Activated naive CD8-positive, alpha-beta T cell treated with anti-CD3 and anti-CD28 coated beads for 36 hours (primary cell): Measurements from ENCODE around the gene MTLN. TPM values are rescaled to one million over a fixed set of nuclear protein-coding genes. Genes with fewer than 3 reads are reported as not detected.
A peak's percentile ranks its signal among the peaks of the same experiment; 100 is the strongest.
"Not testable (repeated sequence)": the region's sequence is repeated elsewhere in the genome, so short reads cannot be mapped to it uniquely, and the experiment has no call there.

Experiments used
- DNase-seq: peaks from one replicate; pipeline ENCODE4 v3.0.0; 2021
- H3K27ac Mint-ChIP-seq: one replicate; pipeline ENCODE4 v1.8.0; 2022; ENCODE audit warnings: mild to moderate bottlenecking, moderate library complexity, mixed read lengths
- H3K27me3 Mint-ChIP-seq: one replicate; pipeline ENCODE4 v1.8.0; 2022; ENCODE audit warnings: mild to moderate bottlenecking, mixed read lengths
- H3K36me3 Mint-ChIP-seq: one replicate; pipeline ENCODE4 v1.8.0; 2021; ENCODE audit warnings: mild to moderate bottlenecking, mixed read lengths
- H3K4me1 Mint-ChIP-seq: one replicate; pipeline ENCODE4 v1.8.0; 2021; ENCODE audit warnings: mixed read lengths
- H3K4me3 Mint-ChIP-seq: one replicate; pipeline ENCODE4 v1.8.0; 2022; ENCODE audit warnings: mild to moderate bottlenecking, moderate library complexity, mixed read lengths
- H3K9me3 Mint-ChIP-seq: one replicate; pipeline ENCODE4 v1.8.0; 2022; ENCODE audit warnings: mixed read lengths
- total RNA-seq, 2 experiments: library from RNA; stranded (reverse); gene quantifications; one replicate each; pipeline ENCODE4 v1.2.3, GENCODE V29; 2021

Gene MTLN
- total RNA-seq, 2 experiments from 2014 or later = 92.1 to 98.0 TPM

DNA sequence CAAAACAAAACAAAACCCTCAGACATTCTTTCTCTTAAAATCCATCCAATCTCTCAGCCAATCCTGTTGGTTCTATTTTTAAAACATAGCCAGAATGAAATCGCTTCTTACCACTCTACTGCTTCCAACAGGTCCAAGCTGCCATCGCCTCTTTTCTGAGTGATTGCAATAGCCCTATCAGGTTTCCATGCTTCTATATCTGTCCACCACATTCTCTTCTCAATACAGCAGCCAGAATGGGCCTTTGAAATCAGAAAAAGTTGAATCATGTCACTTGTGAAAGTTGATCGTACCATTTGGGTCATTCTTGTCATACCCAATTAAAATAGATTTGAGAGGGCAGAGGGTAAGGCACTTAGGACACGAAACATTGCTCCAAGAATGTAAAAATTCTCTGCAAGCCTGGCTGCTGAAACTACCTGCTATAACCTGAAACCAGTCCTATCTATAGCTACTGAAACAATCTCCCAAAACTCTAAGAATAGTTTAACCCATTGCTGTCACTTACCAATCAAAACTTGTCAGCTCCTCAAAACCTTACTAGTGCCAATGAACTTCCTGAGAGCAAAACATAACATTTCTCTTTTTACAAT is 3.3 kb upstream of the MTLN start:
- Mint-ChIP-seq H3K27me3 (peaks cover 59% of the 10 kb centered on the region), H3K36me3 (peaks cover 7% of the 10 kb centered on the region), H3K4me1 (peaks cover 5% of the 10 kb centered on the region), H3K9me3 (peaks cover 3% of the 10 kb centered on the region), H3K27ac (no peak overlapping the region), H3K4me3 (no peak overlapping the region)
- no peak for DNase-seq

GRCh38 chr2:110215091-110215490 is 2.7 kb upstream of the MTLN start:
- peaks cover 54% of the 10 kb centered on the region for H3K27me3 Mint-ChIP-seq

GRCh38 chr2:110213522-110213921 is 1.2 kb upstream of the MTLN start:
- H3K36me3 Mint-ChIP-seq = peaks cover 22% of the 10 kb centered on the region
- H3K4me3 Mint-ChIP-seq, H3K9me3 Mint-ChIP-seq, DNase-seq, H3K27ac Mint-ChIP-seq: not testable (repeated sequence)
- peaks cover 19% of the 10 kb centered on the region for H3K4me1 Mint-ChIP-seq
- H3K27me3 Mint-ChIP-seq = peaks cover 39% of the 10 kb centered on the region

More at GRCh38 chr2:110215091-110215490, 2.7 kb upstream of the MTLN start:
- peaks cover 9% of the 10 kb centered on the region for H3K4me1 Mint-ChIP-seq
- H3K36me3 Mint-ChIP-seq = peaks cover 9% of the 10 kb centered on the region
- no peak overlapping the region for H3K4me3 Mint-ChIP-seq
- no peak for DNase-seq
- H3K9me3 Mint-ChIP-seq = peaks cover 3% of the 10 kb centered on the region
- H3K27ac Mint-ChIP-seq = no peak overlapping the region

DNA sequence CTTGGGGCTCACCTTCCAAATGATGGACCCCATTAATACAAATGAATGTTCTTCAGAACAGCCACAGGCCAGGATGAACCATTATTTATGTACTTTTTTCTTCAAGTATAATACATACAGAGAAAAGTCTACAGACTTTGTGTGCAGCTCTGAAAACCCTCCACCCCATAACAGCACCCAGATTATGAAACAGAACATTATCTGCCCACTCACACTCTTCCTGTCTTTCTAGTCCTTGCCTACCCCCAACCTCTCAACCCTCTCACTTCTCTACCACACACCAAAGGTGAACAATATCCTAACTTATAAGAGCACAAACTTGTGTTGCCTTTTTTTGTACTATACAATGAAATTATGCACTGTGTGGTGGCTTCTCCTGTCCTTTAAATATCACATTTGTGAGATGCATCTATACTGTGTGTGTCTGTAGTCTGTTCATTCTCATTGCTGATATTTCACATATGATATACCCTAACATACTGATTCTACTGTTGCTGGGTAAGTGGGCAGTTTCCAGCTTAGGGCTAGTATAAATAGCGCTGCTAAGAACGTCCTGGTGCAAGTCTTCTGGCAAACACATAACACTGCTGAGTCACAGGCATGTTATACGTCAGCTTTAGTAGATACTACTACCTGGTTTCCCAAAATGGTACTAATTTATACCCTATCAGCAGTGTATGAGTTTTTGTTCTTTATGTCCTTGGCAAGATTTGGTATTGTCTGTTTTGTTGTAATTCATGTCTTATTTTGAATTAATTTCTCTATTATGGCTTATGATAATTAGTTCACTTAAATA is 6.5 kb downstream of the MTLN start:
- no peaks in the 10 kb centered on the region for H3K9me3 Mint-ChIP-seq
- H3K27me3 Mint-ChIP-seq = no peaks in the 10 kb centered on the region
- peak overlapping the region; percentile 95 for H3K4me3 Mint-ChIP-seq
- peak overlapping the region; percentile 63 for H3K27ac Mint-ChIP-seq
- no peak for DNase-seq
- H3K36me3 Mint-ChIP-seq = peaks cover 16% of the 10 kb centered on the region
- peaks cover 38% of the 10 kb centered on the region for H3K4me1 Mint-ChIP-seq

GRCh38 chr2:110204408-110205385 is 7.7 kb downstream of the MTLN start, which contains the start of gene NPHP1:
Gene NPHP1 (minus strand): TSS chr2:110205013. CDS start chr2:110204968, 45 bp downstream.
- DNase-seq = peak; percentile 85
- Mint-ChIP-seq H3K4me1 (peaks cover 28% of the 10 kb centered on the region), H3K27me3 (no peaks in the 10 kb centered on the region), H3K36me3 (peaks cover 10% of the 10 kb centered on the region), H3K27ac (peak within 1 kb of the TSS; percentile 63), H3K4me3 (peak within 1 kb of the TSS; percentile 95), H3K9me3 (no peaks in the 10 kb centered on the region)

GRCh38 chr2:110198016-110198415 is 14.3 kb downstream of the MTLN start:
- H3K9me3 Mint-ChIP-seq = no peaks in the 10 kb centered on the region
- no peaks in the 10 kb centered on the region for H3K27me3 Mint-ChIP-seq
- peaks cover 3% of the 10 kb centered on the region for H3K36me3 Mint-ChIP-seq
- no peak overlapping the region for H3K27ac Mint-ChIP-seq
- no peak overlapping the region for H3K4me3 Mint-ChIP-seq
- H3K4me1 Mint-ChIP-seq = no peaks in the 10 kb centered on the region
- DNase-seq = no peak

- Mint-ChIP-seq H3K27ac (no peak overlapping the region), H3K4me1 (no peaks in the 10 kb centered on the region), H3K4me3 (no peak overlapping the region), H3K36me3 (peaks cover 3% of the 10 kb centered on the region), H3K9me3 (no peaks in the 10 kb centered on the region), H3K27me3 (no peaks in the 10 kb centered on the region)
- DNase-seq = no peak
Measured at GRCh38 chr2:110197452-110197851, 14.9 kb downstream of the MTLN start.

DNA sequence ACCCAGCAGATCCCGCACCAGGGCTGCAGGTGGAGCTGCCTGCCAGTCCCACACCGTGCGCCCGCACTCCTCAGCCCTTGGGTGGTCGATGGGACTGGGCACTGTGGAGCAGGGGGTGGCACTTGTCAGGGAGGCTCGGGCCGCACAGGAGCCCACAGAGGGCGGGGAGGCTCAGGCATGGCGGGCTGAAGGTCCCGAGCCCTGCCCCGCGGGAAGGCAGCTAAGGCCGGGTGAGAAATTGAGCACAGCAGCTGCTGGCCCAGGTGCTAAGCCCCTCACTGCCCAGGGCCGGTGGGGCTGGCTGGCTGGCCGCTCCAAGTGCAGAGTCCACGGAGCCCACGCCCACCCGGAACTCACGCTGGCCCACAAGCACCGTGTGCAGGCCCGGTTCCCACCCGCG is 22.2 kb downstream of the MTLN start:
- H3K36me3 Mint-ChIP-seq, H3K27ac Mint-ChIP-seq, H3K4me3 Mint-ChIP-seq, DNase-seq, H3K27me3 Mint-ChIP-seq, H3K4me1 Mint-ChIP-seq, H3K9me3 Mint-ChIP-seq: not testable (repeated sequence)

GRCh38 chr2:110182449-110182848 is 29.9 kb downstream of the MTLN start:
- Mint-ChIP-seq H3K4me1 (no peaks in the 10 kb centered on the region), H3K4me3 (no peak overlapping the region), H3K27me3 (peaks cover 12% of the 10 kb centered on the region), H3K9me3 (peaks cover 20% of the 10 kb centered on the region), H3K27ac (no peak overlapping the region), H3K36me3 (peaks cover 7% of the 10 kb centered on the region)
- no peak for DNase-seq

GRCh38 chr2:110180036-110180435 is 32.3 kb downstream of the MTLN start:
- H3K36me3 Mint-ChIP-seq = peaks cover 7% of the 10 kb centered on the region
- H3K27me3 Mint-ChIP-seq = peaks cover 17% of the 10 kb centered on the region
- H3K9me3 Mint-ChIP-seq = peaks cover 15% of the 10 kb centered on the region
- DNase-seq = no peak
- H3K27ac Mint-ChIP-seq = no peak overlapping the region
- no peak overlapping the region for H3K4me3 Mint-ChIP-seq
- no peaks in the 10 kb centered on the region for H3K4me1 Mint-ChIP-seq

GRCh38 chr2:110173523-110173922 is 38.8 kb downstream of the MTLN start:
- Mint-ChIP-seq H3K27ac (no peak overlapping the region), H3K36me3 (no peaks in the 10 kb centered on the region), H3K27me3 (peaks cover 5% of the 10 kb centered on the region), H3K4me3 (no peak overlapping the region), H3K9me3 (peaks cover 3% of the 10 kb centered on the region), H3K4me1 (peaks cover 4% of the 10 kb centered on the region)
- DNase-seq = no peak

- peaks cover 3% of the 10 kb centered on the region for H3K9me3 Mint-ChIP-seq
- H3K27ac Mint-ChIP-seq = no peak overlapping the region
- H3K27me3 Mint-ChIP-seq = peaks cover 5% of the 10 kb centered on the region
- H3K4me3 Mint-ChIP-seq = no peak overlapping the region
- peaks cover 4% of the 10 kb centered on the region for H3K4me1 Mint-ChIP-seq
- no peak for DNase-seq
- H3K36me3 Mint-ChIP-seq = no peaks in the 10 kb centered on the region
Measured at GRCh38 chr2:110172506-110172905, 39.8 kb downstream of the MTLN start.

DNA sequence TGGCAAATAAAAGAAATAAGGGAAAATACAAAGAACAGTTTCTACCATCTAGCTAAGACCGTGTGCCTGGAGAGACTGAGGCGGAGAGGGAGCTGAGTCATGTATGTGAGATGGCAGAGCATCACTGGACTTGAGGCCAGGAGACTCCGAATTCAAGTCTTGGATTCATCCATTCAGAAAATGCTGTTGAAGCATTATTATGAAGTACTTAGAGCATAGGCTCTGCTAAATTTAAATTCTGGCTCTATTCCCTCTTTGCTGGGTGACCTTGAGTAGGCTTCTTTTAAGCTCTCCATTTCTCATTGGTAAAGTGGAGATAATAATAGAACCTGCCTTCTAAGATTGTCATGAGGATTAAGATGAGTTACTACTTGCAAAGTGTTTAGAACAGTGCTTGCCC is 42.2 kb downstream of the MTLN start:
- peaks cover 4% of the 10 kb centered on the region for H3K4me1 Mint-ChIP-seq
- H3K36me3 Mint-ChIP-seq = no peaks in the 10 kb centered on the region
- no peak for DNase-seq
- H3K9me3 Mint-ChIP-seq = peaks cover 3% of the 10 kb centered on the region
- no peaks in the 10 kb centered on the region for H3K27me3 Mint-ChIP-seq
- H3K27ac Mint-ChIP-seq = no peak overlapping the region
- no peak overlapping the region for H3K4me3 Mint-ChIP-seq

DNA sequence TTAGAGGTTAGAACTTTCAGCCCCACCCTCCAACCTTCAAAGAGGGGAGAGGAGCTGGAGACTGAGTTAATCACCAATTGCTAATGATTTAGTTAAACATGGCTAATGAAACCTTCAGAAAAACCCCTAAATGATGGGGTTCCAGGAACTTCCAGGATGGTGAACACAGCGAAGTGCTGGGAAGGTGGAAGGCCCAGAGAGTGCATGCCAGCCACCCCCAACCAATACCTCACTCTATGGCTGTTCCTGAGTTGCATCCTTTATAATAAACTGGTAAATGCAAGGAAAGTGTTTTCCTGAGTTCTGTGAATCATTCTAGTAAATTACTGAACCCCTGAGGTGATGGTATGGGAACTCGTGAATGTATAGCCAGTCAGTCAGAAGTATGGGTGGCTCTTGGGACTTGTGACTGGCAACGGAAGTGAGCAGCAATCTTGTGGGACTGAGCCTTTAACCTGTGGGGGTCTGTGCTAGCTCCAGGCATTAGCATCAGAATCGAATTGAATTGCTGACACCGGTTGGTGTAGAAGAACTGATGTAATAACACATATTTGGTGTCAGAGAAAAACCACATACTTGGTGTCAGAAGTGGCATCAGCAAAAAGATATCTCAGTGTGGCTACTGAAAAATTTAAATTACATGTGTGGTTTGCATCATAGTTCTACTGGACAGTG is 44.9 kb downstream of the MTLN start:
- H3K27me3 Mint-ChIP-seq = peaks cover 4% of the 10 kb centered on the region
- H3K4me1 Mint-ChIP-seq = peaks cover 4% of the 10 kb centered on the region
- no peak for DNase-seq
- no peaks in the 10 kb centered on the region for H3K36me3 Mint-ChIP-seq
- H3K4me3 Mint-ChIP-seq = no peak overlapping the region
- peaks cover 3% of the 10 kb centered on the region for H3K9me3 Mint-ChIP-seq
- H3K27ac Mint-ChIP-seq = no peak overlapping the region
